ENCODE measurements around the gene HOXC4.

- TF ChIP-seq EZH2 (IDR thresholded peaks at IDR 0.05; ENCODE audit: borderline replicate concordance, low read depth, low read length, poor library complexity, severe bottlenecking) = no peak
- no peak for TF ChIP-seq CTCF (conservative IDR thresholded peaks at IDR 0.05; ENCODE audit: low read depth, low read length)
These were observed 1.7 kb upstream of the HOXC4 start for GRCh38 chr12:54051874-54052437.
